CD4-positive, alpha-beta T cell treated with Interleukin-17A for 4 hours (primary cell): ENCODE data around the gene CCDC183.
"Not testable (repeated sequence)": the region's sequence is repeated elsewhere in the genome, so short reads cannot be mapped to it uniquely, and the experiment has no call there.

Experiments used
- DNase-seq: peaks from one replicate; pipeline ENCODE4 v3.0.0-alpha.2; 2020; ENCODE audit warnings: mixed read lengths

Gene CCDC183

GRCh38 chr9:136760834-136761544, 35.1 kb upstream of the CCDC183 start:
- peak; percentile 23 for DNase-seq

GRCh38 chr9:136761545-136761981, 34.6 kb upstream of the CCDC183 start:
- no peak for DNase-seq

- no peak for DNase-seq
These were observed 33.9 kb upstream of the CCDC183 start for GRCh38 chr9:136762221-136762691.

- DNase-seq = peak; percentile 63
These were observed 33.1 kb upstream of the CCDC183 start for GRCh38 chr9:136762915-136763648.

GRCh38 chr9:136763649-136764035, 32.5 kb upstream of the CCDC183 start:
- no peak for DNase-seq

GRCh38 chr9:136764301-136764891, 31.7 kb upstream of the CCDC183 start, which contains the start of gene LCN15:
Gene LCN15, minus strand, starts transcription at chr9:136764518. Its CDS starts 30 bp downstream, at chr9:136764488.
- no peak for DNase-seq

GRCh38 chr9:136765041-136765440, 31.1 kb upstream of the CCDC183 start:
- DNase-seq = no peak

- not testable (repeated sequence) for DNase-seq
These were observed 30.3 kb upstream of the CCDC183 start for GRCh38 chr9:136765745-136766409.

GRCh38 chr9:136766410-136767120, 29.6 kb upstream of the CCDC183 start:
- DNase-seq = peak; percentile 40

- peak; percentile 61 for DNase-seq
These were observed 26.4 kb upstream of the CCDC183 start for GRCh38 chr9:136769710-136770191.

- no peak for DNase-seq
These were observed 24.2 kb upstream of the CCDC183 start for GRCh38 chr9:136771907-136772415.

- DNase-seq = peak; percentile 19
These were observed 22.6 kb upstream of the CCDC183 start for GRCh38 chr9:136773386-136774044.

GRCh38 chr9:136774416-136775045, 21.6 kb upstream of the CCDC183 start:
- DNase-seq = no peak

GRCh38 chr9:136775191-136775590, 20.9 kb upstream of the CCDC183 start:
- no peak for DNase-seq

GRCh38 chr9:136776947-136777346, 19.2 kb upstream of the CCDC183 start:
- no peak for DNase-seq

GRCh38 chr9:136777359-136777758, 18.8 kb upstream of the CCDC183 start:
- no peak for DNase-seq

- DNase-seq = no peak
These were observed 16.3 kb upstream of the CCDC183 start for GRCh38 chr9:136779808-136780207.

GRCh38 chr9:136782452-136782851, 13.7 kb upstream of the CCDC183 start:
- no peak for DNase-seq

GRCh38 chr9:136784249-136784996, 11.7 kb upstream of the CCDC183 start:
- DNase-seq = no peak

- DNase-seq = no peak
These were observed 11.2 kb upstream of the CCDC183 start for GRCh38 chr9:136784997-136785361.
